WI38 (cell line): ENCODE data around the gene PWWP2B.

Experiments
- H3K4me3 ChIP-seq: 2 replicates; pipeline ENCODE4 v1.5.1; 2011; ENCODE audit warnings: low read depth, mild to moderate bottlenecking, control low read depth, low read length
- CTCF ChIP-seq: IDR thresholded peaks from 2 replicates; pipeline ENCODE4 v1.5.1; 2012; ENCODE audit warnings: low read depth, mild to moderate bottlenecking, control low read depth, low read length

PWWP2B gene

GRCh38 chr10:132445516-132446194 lies 48.7 kb downstream of the PWWP2B start:
- no peak overlapping the region for H3K4me3 ChIP-seq

DNA sequence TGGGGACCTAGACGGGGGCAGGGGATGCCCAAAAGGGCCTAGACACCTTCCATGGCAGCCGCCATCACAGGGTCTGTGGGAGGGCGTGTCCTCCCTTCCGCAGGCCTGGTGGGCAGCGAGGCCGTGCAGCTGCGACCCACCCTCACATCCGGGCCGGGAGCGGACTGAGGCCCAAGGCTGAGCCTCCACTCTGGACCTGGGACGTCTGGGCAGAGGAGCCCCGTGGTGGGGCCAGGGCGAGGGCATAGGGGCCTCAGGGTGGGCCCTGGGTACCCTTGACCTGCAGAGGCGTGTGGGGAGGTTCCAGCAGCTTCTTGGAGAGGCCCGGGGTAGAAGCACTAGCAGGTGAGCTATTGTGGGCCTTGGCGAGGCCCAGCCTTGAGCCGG lies 49.2 kb downstream of the PWWP2B start:
- H3K4me3 ChIP-seq = no peak overlapping the region
- TF ChIP-seq CTCF = no peak

More at GRCh38 chr10:132445516-132446194, 48.7 kb downstream of the PWWP2B start:
- no peak for TF ChIP-seq CTCF

- H3K4me3 ChIP-seq = no peak overlapping the region
- peak; percentile 20; the same call in 1 of the 2 replicates for TF ChIP-seq CTCF
Measured at GRCh38 chr10:132446661-132447445, 49.9 kb downstream of the PWWP2B start.

DNA sequence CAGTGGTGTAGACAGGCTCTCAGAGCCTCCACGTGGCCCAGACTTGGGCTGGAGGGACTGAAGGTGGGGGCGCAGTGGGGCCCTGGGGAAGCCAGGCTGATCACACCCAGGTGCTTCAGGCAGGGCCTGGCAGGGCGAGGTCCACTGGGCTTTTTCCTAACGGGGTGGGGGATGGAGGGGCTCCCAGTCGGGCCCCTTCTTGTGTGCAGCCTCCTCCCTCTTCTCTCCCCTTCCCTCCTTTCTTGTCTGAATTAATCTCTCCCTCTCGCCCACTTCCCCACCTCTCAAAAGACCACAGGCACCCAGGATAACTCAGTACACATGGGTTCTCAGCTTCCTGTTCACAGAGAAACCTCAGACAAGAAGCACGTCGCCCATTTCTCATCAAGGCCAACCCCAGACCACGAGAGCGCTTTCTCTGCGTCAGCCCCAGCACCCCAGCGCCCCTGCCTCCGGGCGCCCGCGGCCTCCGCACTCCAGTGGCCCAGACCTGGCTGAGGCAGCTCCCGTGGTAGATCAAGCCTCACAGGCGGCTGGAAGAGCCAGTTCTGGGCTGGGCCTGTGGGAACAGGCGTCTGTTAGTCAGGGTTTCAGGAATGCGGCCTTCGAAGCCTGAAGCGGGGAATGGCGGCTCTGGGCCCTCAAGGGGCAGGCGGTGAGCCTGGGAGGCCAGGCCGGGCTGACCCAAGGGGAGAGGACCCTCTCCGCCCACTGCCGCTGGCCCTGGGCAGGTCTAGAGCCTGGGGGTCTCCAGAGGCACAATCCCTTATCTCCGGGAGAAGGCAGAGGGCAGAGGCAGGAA lies 50.6 kb downstream of the PWWP2B start:
- TF ChIP-seq CTCF = no peak

GRCh38 chr10:132448248-132448731 lies 51.3 kb downstream of the PWWP2B start:
- no peak overlapping the region for H3K4me3 ChIP-seq
- no peak for TF ChIP-seq CTCF

More for the DNA sequence above, 50.6 kb downstream of the PWWP2B start:
- no peak overlapping the region for H3K4me3 ChIP-seq

DNA sequence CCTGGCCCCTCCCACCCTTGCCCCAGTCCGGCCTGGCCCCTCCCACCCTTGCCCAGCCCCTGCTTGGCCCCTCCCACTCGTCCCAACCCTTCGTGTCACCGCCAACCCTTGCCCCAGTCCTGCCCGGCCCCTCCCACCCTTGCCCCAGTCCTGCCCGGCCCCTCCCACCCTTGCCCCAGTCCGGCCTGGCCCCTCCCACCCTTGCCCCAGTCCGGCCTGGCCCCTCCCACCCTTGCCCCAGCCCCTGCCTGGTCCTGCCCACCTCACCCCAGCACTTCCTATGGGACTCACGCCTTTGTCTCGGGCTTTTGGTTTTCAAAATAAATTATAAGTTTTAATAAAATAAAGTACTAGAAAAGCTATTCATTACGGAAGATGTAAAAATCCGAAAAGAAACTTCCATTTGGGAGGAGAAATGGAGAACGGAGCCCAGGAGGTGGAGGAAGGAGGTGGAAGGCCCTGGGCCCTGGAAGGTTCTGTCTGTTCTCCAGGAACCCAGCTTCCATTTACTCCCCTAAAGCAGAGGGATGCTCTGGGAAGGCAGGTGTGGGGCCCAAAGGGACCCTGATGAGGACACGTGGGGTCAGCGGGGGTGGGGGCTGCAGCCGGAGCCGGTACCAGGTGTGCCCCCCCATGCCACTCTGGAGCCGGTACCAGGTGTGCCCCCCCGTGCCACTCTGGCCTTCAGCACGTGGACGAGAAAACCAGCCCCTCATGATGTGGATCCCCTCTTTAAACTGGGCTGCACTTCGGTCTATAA lies 52.2 kb downstream of the PWWP2B start:
- no peak for TF ChIP-seq CTCF
- no peak overlapping the region for H3K4me3 ChIP-seq
